ENCODE data around the gene PTPRD. TPM values are rescaled to one million over a fixed set of nuclear protein-coding genes. Genes with fewer than 3 reads are reported as not detected.

Gene PTPRD
- total RNA-seq, 4 donors from 2014 or later: 0.72 to 8.0 (median 3.0) TPM

GRCh38 chr9:9917400-9917799 lies 695.4 kb downstream of the PTPRD start:
- intact Hi-C loops (cut with DNase I; ENCODE audit: low total_unique reads): no loop called here

GRCh38 chr9:9914174-9914573 lies 698.6 kb downstream of the PTPRD start:
- WGBS, 2 donors: 72 to 75% methylated on average over 3 of the region's 3 CpGs
- no peak for DNase-seq (ENCODE audit: low spot score in 2 of 2)
- TF ChIP-seq POLR2A (IDR thresholded peaks at IDR 0.05): no peak
- TF ChIP-seq, protein P1, sequence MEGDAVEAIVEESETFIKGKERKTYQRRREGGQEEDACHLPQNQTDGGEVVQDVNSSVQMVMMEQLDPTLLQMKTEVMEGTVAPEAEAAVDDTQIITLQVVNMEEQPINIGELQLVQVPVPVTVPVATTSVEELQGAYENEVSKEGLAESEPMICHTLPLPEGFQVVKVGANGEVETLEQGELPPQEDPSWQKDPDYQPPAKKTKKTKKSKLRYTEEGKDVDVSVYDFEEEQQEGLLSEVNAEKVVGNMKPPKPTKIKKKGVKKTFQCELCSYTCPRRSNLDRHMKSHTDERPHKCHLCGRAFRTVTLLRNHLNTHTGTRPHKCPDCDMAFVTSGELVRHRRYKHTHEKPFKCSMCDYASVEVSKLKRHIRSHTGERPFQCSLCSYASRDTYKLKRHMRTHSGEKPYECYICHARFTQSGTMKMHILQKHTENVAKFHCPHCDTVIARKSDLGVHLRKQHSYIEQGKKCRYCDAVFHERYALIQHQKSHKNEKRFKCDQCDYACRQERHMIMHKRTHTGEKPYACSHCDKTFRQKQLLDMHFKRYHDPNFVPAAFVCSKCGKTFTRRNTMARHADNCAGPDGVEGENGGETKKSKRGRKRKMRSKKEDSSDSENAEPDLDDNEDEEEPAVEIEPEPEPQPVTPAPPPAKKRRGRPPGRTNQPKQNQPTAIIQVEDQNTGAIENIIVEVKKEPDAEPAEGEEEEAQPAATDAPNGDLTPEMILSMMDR (IDR thresholded peaks at IDR 0.05): no peak
- H3K4me3 ChIP-seq (ENCODE audit: low read depth, poor library complexity, severe bottlenecking): no peak overlapping the region
- intact Hi-C loops (cut with DNase I; ENCODE audit: low total_unique reads): no loop called here

More at GRCh38 chr9:9917400-9917799, 695.4 kb downstream of the PTPRD start:
- TF ChIP-seq, protein P1 (IDR thresholded peaks at IDR 0.05): no peak
- TF ChIP-seq POLR2A (IDR thresholded peaks at IDR 0.05): no peak
- DNase-seq (ENCODE audit: low spot score in 2 of 2): no peak
- H3K4me3 ChIP-seq (ENCODE audit: low read depth, poor library complexity, severe bottlenecking): no peak overlapping the region

- DNase-seq (ENCODE audit: low spot score in 2 of 2): no peak
- TF ChIP-seq, protein P1 (IDR thresholded peaks at IDR 0.05): no peak
- TF ChIP-seq POLR2A (IDR thresholded peaks at IDR 0.05): no peak
- intact Hi-C loops (cut with DNase I; ENCODE audit: low total_unique reads): no loop called here
- no peak overlapping the region for H3K4me3 ChIP-seq (ENCODE audit: low read depth, poor library complexity, severe bottlenecking)
- 55 to 69% methylated on average over 1 of the region's 1 CpG for WGBS, 2 donors
These were observed 699.4 kb downstream of the PTPRD start for GRCh38 chr9:9913276-9913832.

GRCh38 chr9:9912459-9912858 lies 700.3 kb downstream of the PTPRD start:
- H3K4me3 ChIP-seq (ENCODE audit: low read depth, poor library complexity, severe bottlenecking): no peak overlapping the region
- TF ChIP-seq POLR2A (IDR thresholded peaks at IDR 0.05): no peak
- TF ChIP-seq, protein P1 (IDR thresholded peaks at IDR 0.05): no peak
- intact Hi-C loops (cut with DNase I; ENCODE audit: low total_unique reads): no loop called here
- DNase-seq (ENCODE audit: low spot score in 2 of 2): no peak
- 0 to 6% methylated on average over 2 of the region's 2 CpGs for WGBS, 2 donors

- no peak for TF ChIP-seq POLR2A (IDR thresholded peaks at IDR 0.05)
- TF ChIP-seq, protein P1 (IDR thresholded peaks at IDR 0.05): no peak
- WGBS, 2 donors: 38 to 45% methylated on average over 3 of the region's 3 CpGs
These were observed 707.1 kb downstream of the PTPRD start for GRCh38 chr9:9905736-9906135.

DNA sequence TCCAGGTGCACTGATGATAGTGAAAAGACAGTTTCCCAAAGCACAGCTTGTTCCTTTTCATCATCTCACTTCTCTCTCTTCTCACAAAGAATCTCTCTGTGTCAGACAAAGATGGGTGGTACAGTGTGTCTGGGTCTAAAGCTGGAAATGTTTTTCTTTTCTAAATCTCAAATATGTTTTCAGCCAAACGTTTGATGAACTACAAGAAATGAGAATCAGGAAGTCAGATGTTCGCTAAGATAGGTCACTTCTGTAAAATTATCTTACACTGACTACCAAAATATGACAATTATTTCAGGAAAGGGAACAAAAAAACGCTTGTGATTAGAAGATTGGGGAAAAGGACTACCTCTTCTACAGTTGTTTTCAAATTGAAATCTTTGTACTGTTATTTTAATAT lies 708.8 kb downstream of the PTPRD start:
- no peak for TF ChIP-seq POLR2A (IDR thresholded peaks at IDR 0.05)
- TF ChIP-seq, protein P1 (IDR thresholded peaks at IDR 0.05): no peak
- intact Hi-C loops (cut with DNase I; ENCODE audit: low total_unique reads): no loop called here
- H3K4me3 ChIP-seq (ENCODE audit: low read depth, poor library complexity, severe bottlenecking): no peak overlapping the region
- WGBS, 2 donors: 51 to 55% methylated on average over 3 of the region's 3 CpGs
- DNase-seq (ENCODE audit: low spot score in 2 of 2): no peak

More at GRCh38 chr9:9905736-9906135, 707.1 kb downstream of the PTPRD start:
- H3K4me3 ChIP-seq (ENCODE audit: low read depth, poor library complexity, severe bottlenecking): no peak overlapping the region
- DNase-seq (ENCODE audit: low spot score in 2 of 2): no peak
- intact Hi-C loops (cut with DNase I; ENCODE audit: low total_unique reads): no loop called here
